NCI-H82 treated with DMSO at 0.1 percent for 48 hours (cell line): ENCODE data around the gene ACBD6.
"Not testable (repeated sequence)": the region's sequence is repeated elsewhere in the genome, so short reads cannot be mapped to it uniquely, and the experiment has no call there.

Experiments
- DNase-seq: peaks from one replicate; lab custom pipeline; 2025; ENCODE audit not compliant: unreplicated experiment; lab: John Stamatoyannopoulos, UW

ACBD6 gene

GRCh38 chr1:180421145-180421544 lies 81.2 kb downstream of the ACBD6 start:
- DNase-seq = not testable (repeated sequence)

DNA sequence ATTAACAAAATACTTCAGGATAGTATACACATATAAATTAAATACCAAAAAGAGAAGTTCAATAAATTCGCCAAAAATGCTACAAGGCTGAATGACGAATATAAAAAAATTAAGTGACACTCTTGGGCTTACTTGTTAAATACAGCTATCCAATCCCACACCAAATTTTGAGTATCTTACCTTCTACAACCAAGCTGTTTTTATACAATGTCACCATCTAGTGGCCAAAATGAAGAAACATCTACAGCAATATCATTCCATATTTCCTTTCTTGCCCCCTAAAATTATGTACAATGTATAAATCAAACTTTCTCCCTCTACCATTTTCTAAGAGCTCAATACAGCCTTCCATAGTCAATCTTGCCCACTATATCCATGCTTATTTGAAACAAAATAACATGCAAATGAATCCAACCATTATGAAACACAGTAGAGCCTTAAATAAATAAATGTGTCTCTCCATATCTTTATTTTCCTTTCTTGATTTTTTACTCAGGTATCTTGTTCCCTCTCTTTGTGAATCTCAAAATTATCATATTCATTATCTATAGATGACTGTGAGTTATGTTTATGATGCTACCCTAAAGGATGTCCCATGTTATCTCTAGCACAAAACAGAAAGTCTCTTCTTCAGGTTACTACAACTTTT lies 86.3 kb downstream of the ACBD6 start:
- peak; percentile 76 for DNase-seq

GRCh38 chr1:180415236-180415848 lies 87.0 kb downstream of the ACBD6 start:
- no peak for DNase-seq

- no peak for DNase-seq
Observed at GRCh38 chr1:180412583-180412982, 89.8 kb downstream of the ACBD6 start.

GRCh38 chr1:180408128-180408527 lies 94.2 kb downstream of the ACBD6 start:
- DNase-seq = not testable (repeated sequence)

GRCh38 chr1:180407051-180407450 lies 95.3 kb downstream of the ACBD6 start:
- no peak for DNase-seq

GRCh38 chr1:180402551-180402950 lies 99.8 kb downstream of the ACBD6 start:
- DNase-seq = no peak

GRCh38 chr1:180402001-180402400 lies 100.4 kb downstream of the ACBD6 start:
- DNase-seq = no peak

- no peak for DNase-seq
Observed at GRCh38 chr1:180397175-180397574, 105.2 kb downstream of the ACBD6 start.

GRCh38 chr1:180392427-180393145 lies 109.8 kb downstream of the ACBD6 start:
- DNase-seq = no peak

DNA sequence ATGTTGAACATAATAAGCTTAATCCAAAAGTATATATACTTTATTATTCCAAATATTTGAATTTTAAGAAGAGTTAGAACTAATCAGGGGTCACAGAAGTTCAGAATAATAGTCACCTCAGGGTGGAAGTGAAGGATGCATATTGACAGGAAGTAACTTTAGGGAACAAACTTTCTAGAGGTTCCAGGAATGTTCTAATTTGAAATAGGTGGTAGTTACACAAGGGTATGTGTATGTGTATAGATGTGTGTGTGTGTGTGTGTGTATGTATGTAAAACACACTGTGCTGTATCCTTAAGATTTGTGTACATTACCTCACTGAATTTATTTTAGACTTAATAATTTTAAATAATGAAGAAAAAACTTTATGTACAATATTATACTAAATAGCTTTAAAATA lies 110.4 kb downstream of the ACBD6 start:
- no peak for DNase-seq

- no peak for DNase-seq
Observed at GRCh38 chr1:180387413-180387812, 115.0 kb downstream of the ACBD6 start.

DNA sequence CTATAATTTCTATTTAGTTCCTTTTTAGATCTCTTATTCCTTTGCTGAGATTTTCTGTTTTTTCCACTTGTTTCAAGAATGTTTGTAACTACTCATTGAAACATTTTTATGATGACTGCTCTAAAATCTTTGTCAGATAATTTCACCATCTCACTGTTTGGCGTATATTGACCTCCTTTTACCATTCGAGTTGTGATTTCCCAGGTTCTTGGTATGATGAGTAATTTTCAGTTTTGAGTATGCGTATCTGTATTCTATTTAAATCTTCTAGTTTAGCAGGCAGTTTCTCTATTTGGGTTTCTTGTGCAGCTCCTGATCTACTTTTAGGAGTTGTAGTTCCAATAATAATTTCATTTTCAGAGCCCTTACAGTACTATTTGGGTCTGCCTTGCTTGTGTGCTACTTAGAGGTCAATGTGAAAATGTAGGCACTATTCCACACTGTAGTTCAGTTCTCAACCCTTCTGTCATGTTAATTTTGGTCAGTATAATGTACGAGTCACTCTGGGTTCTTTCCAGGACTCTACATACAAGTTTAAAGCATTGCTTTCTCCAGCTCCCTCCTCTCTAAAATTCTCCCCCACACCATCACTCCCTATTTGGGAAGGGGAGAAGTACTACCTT lies 115.5 kb downstream of the ACBD6 start:
- no peak for DNase-seq

- no peak for DNase-seq
Observed at GRCh38 chr1:180385144-180385543, 117.2 kb downstream of the ACBD6 start.

GRCh38 chr1:180384286-180385005 lies 117.9 kb downstream of the ACBD6 start:
- DNase-seq = no peak

- no peak for DNase-seq
Observed at GRCh38 chr1:180382326-180383115, 119.9 kb downstream of the ACBD6 start.

- DNase-seq = no peak
Observed at GRCh38 chr1:180381184-180381580, 121.2 kb downstream of the ACBD6 start.

DNA sequence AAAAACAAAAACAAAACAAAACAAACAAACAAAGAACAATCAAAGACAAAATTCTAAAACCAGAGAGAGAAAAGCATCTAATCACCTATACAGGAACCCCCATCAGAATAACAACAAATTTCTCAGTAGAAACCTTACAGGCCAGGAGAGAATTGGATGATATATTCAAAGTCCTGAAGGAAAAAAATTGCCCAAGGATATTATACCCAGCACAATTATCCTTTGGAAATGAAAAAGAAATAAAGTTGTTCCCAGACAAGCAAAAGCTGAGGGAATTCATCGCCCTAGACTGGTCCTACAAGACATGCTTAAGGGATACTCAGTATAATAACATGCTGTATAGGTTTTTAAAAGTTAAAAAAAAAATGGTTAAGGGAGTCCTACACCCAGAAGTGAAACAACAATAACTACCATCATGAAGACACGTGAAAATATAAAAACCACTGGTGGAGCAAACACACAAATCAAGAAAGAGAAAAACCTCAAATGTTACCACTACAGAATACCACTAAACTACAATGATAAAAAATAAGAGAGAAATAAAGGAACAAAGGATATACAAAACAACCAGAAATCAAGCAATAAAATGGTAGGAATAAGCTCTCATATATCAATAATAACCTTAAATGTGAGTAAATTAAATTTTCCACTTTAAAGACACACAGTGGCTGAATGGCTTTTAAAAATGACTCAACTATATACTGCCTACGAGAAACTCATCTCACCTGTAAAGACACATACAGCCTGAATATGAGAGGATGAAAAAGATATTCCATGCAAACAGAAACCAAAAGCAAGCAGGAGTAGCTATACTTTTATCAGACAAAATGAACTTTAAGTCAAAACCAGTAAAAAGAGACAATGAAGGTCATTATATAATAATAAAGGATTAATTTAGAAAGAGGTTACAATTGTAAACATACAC lies 121.9 kb downstream of the ACBD6 start:
- DNase-seq = no peak

- no peak for DNase-seq
Observed at GRCh38 chr1:180376800-180377199, 125.6 kb downstream of the ACBD6 start.
